MCF 10A (cell line): ENCODE data around the gene ARHGAP12. TPM values are rescaled to one million over a fixed set of nuclear protein-coding genes. Genes with fewer than 3 reads are reported as not detected.
A peak's percentile ranks its signal among the peaks of the same experiment; 100 is the strongest.

Source experiments
- BruUV-seq: library from RNA; stranded (reverse); fragments of 400-500 nt; replicated peaks from 2 replicates; lab custom pipeline; 2021; lab: Mats Ljungman, UMichigan
- CTCF ChIA-PET: fragments of 300-600 bp; sonication (Branson Sonifier 250); formaldehyde crosslinking; extraction: SDS; loops from one replicate; lab custom pipeline; 2021; ENCODE audit warnings: antibody characterized with exemption, inconsistent platforms; lab: Yijun Ruan, JAX
- POLR2A ChIA-PET: fragments of 300-600, 350-650 bp; sonication (Branson Sonifier 250); formaldehyde crosslinking; extraction: SDS; loops from one replicate; lab custom pipeline; 2020; ENCODE audit warnings: antibody characterized with exemption, inconsistent platforms; lab: Yijun Ruan, JAX
- DNase-seq: peaks from one replicate; pipeline ENCODE4 v3.0.0-alpha.2; 2018; ENCODE audit not compliant: unreplicated experiment
- H3K27ac Mint-ChIP-seq: one replicate; pipeline ENCODE4 v1.8.0; 2022; ENCODE audit warnings: mild to moderate bottlenecking, low read depth, mixed read lengths; ENCODE audit not compliant: unreplicated experiment
- H3K27me3 Mint-ChIP-seq: one replicate; pipeline ENCODE4 v1.8.0; 2022; ENCODE audit warnings: mixed read lengths; ENCODE audit not compliant: insufficient read depth, unreplicated experiment
- H3K36me3 Mint-ChIP-seq: one replicate; pipeline ENCODE4 v1.8.0; 2022; ENCODE audit warnings: mild to moderate bottlenecking, moderate library complexity, mixed read lengths; ENCODE audit not compliant: insufficient read depth, unreplicated experiment
- H3K4me1 Mint-ChIP-seq: one replicate; pipeline ENCODE4 v1.8.0; 2022; ENCODE audit warnings: mixed read lengths; ENCODE audit not compliant: insufficient read depth, unreplicated experiment
- H3K4me3 Mint-ChIP-seq: one replicate; pipeline ENCODE4 v1.8.0; 2022; ENCODE audit warnings: mild to moderate bottlenecking, moderate library complexity, mixed read lengths; ENCODE audit not compliant: unreplicated experiment
- H3K9me3 Mint-ChIP-seq: one replicate; pipeline ENCODE4 v1.8.0; 2022; ENCODE audit warnings: mixed read lengths; ENCODE audit not compliant: unreplicated experiment
- CTCF ChIP-seq: fragments of 200-600 bp; IDR thresholded peaks from one replicate; pipeline ENCODE4 v1.8.0; 2022; ENCODE audit warnings: antibody characterized with exemption, mild to moderate bottlenecking; ENCODE audit not compliant: unreplicated experiment
- intact Hi-C: fragments of 100-400 bp; cut with micrococcal nuclease; formaldehyde crosslinking; loops from 2 replicates; pipeline ENCODE4 v1.14.1; 2022
- total RNA-seq: library from RNA; stranded (reverse); gene quantifications from 2 replicates; pipeline ENCODE4 v1.2.3, GENCODE V29; 2022

Gene ARHGAP12
- total RNA-seq, 1 experiment from 2014 or later: 26.0 TPM

GRCh38 chr10:31851216-31851615 lies 77.4 kb downstream of the ARHGAP12 start:
- no peaks in the 10 kb centered on the region for H3K27me3 Mint-ChIP-seq
- no peak for TF ChIP-seq CTCF
- intact Hi-C loops: no loop called here
- H3K36me3 Mint-ChIP-seq: peaks cover 11% of the 10 kb centered on the region
- no peaks in the 10 kb centered on the region for H3K9me3 Mint-ChIP-seq
- ChIA-PET CTCF (no interaction called here), POLR2A (interaction anchor here (0.6 kb wide), 1 partner anchor 11 kb away, joined by 3 read pairs; no protein-coding TSS in a partner anchor)
- H3K4me3 Mint-ChIP-seq: no peak overlapping the region
- H3K27ac Mint-ChIP-seq: no peak overlapping the region
- H3K4me1 Mint-ChIP-seq: peaks cover 5% of the 10 kb centered on the region
- TSS peak; percentile 25 for BruUV-seq
- no peak for DNase-seq

GRCh38 chr10:31847515-31847914 lies 81.1 kb downstream of the ARHGAP12 start:
- intact Hi-C loops: no loop called here
- Mint-ChIP-seq H3K36me3 (peaks cover 17% of the 10 kb centered on the region), H3K27me3 (no peaks in the 10 kb centered on the region), H3K4me1 (peaks cover 5% of the 10 kb centered on the region), H3K27ac (no peak overlapping the region), H3K9me3 (no peaks in the 10 kb centered on the region), H3K4me3 (no peak overlapping the region)
- POLR2A ChIA-PET: no interaction called here
- CTCF ChIA-PET: interaction anchor here (0.6 kb wide), 1 partner anchor 1149 kb away, joined by 4 read pairs; no protein-coding TSS in a partner anchor
- no TSS peak for BruUV-seq
- TF ChIP-seq CTCF: no peak
- no peak for DNase-seq

- Mint-ChIP-seq H3K9me3 (no peaks in the 10 kb centered on the region), H3K4me1 (peaks cover 6% of the 10 kb centered on the region), H3K27ac (no peak overlapping the region), H3K27me3 (no peaks in the 10 kb centered on the region), H3K4me3 (no peak overlapping the region), H3K36me3 (peaks cover 20% of the 10 kb centered on the region)
- CTCF ChIA-PET: no interaction called here
- POLR2A ChIA-PET: no interaction called here
- no peak for TF ChIP-seq CTCF
- intact Hi-C loops: loop anchor here (10.0 kb wide), 1 partner anchor 366 kb away; no protein-coding TSS in a partner anchor
- no TSS peak for BruUV-seq
- no peak for DNase-seq
These were observed 89.9 kb downstream of the ARHGAP12 start for GRCh38 chr10:31838709-31839108.

GRCh38 chr10:31838065-31838464 lies 90.6 kb downstream of the ARHGAP12 start:
- peaks cover 19% of the 10 kb centered on the region for H3K36me3 Mint-ChIP-seq
- POLR2A ChIA-PET: no interaction called here
- peaks cover 6% of the 10 kb centered on the region for H3K4me1 Mint-ChIP-seq
- CTCF ChIA-PET: interaction anchor here (0.6 kb wide), 1 partner anchor 165 kb away, joined by 3 read pairs; no protein-coding TSS in a partner anchor
- H3K27ac Mint-ChIP-seq: no peak overlapping the region
- BruUV-seq: no TSS peak
- no peak overlapping the region for H3K4me3 Mint-ChIP-seq
- no peaks in the 10 kb centered on the region for H3K9me3 Mint-ChIP-seq
- no peak for TF ChIP-seq CTCF
- intact Hi-C loops: loop anchor here (10.0 kb wide), 1 partner anchor 367 kb away; no protein-coding TSS in a partner anchor
- H3K27me3 Mint-ChIP-seq: no peaks in the 10 kb centered on the region
- no peak for DNase-seq
